ENCODE data around the gene C20orf202. TPM values are rescaled to one million over a fixed set of nuclear protein-coding genes. Genes with fewer than 3 reads are reported as not detected.
"Not testable (repeated sequence)": the region's sequence is repeated elsewhere in the genome, so short reads cannot be mapped to it uniquely, and the experiment has no call there.

The C20orf202 gene
- polyA plus RNA-seq, 4 donors = 0.22 to 0.57 (median 0.36) TPM

- DNase-seq (ENCODE audit: low read depth in 4 of 4, low spot score in 2 of 4) = no peak
Observed at GRCh38 chr20:1241456-1241855, 38.2 kb downstream of the C20orf202 start.

GRCh38 chr20:1242099-1242498 is 38.8 kb downstream of the C20orf202 start:
- no peak for DNase-seq (ENCODE audit: low read depth in 4 of 4, low spot score in 2 of 4)

- no peak for DNase-seq (ENCODE audit: low read depth in 4 of 4, low spot score in 2 of 4)
Observed at GRCh38 chr20:1242530-1242929, 39.3 kb downstream of the C20orf202 start.

GRCh38 chr20:1245578-1245977 is 42.3 kb downstream of the C20orf202 start:
- DNase-seq (ENCODE audit: low read depth in 4 of 4, low spot score in 2 of 4) = no peak

- no peak for DNase-seq (ENCODE audit: low read depth in 4 of 4, low spot score in 2 of 4)
Observed at GRCh38 chr20:1247689-1248088, 44.4 kb downstream of the C20orf202 start.

GRCh38 chr20:1250282-1250681 is 47.0 kb downstream of the C20orf202 start:
- not testable (repeated sequence) for DNase-seq (ENCODE audit: low read depth in 4 of 4, low spot score in 2 of 4)

GRCh38 chr20:1252416-1252815 is 49.2 kb downstream of the C20orf202 start:
- no peak for DNase-seq (ENCODE audit: low read depth in 4 of 4, low spot score in 2 of 4)

GRCh38 chr20:1254254-1254653 is 51.0 kb downstream of the C20orf202 start:
- DNase-seq (ENCODE audit: low read depth in 4 of 4, low spot score in 2 of 4) = peak in 1 of 4 donors; percentile 8

- DNase-seq (ENCODE audit: low read depth in 4 of 4, low spot score in 2 of 4) = no peak
Observed at GRCh38 chr20:1255675-1256074, 52.4 kb downstream of the C20orf202 start.

Other genes starting within 250 kb of the C20orf202 start
- 1 to 10 TPM in 3 of 4 donors, under 1 TPM in 1; 0.93 to 2.6 (median 1.7) TPM for gene RSPO4, start 201.1 kb upstream of the C20orf202 start, polyA plus RNA-seq (ENCODE audit: insufficient read length in 4 of 4)
- 100 to 1,000 TPM; 115 to 147 (median 130) TPM for gene PSMF1, start 84.9 kb upstream of the C20orf202 start, polyA plus RNA-seq (ENCODE audit: insufficient read length in 4 of 4)
- gene TMEM74B, start 18.5 kb upstream of the C20orf202 start, polyA plus RNA-seq (ENCODE audit: insufficient read length in 4 of 4) = 1 to 10 TPM; 1.5 to 5.5 (median 3.7) TPM
- gene RAD21L1, start 22.6 kb downstream of the C20orf202 start, polyA plus RNA-seq (ENCODE audit: insufficient read length in 4 of 4) = not detected
- 1 to 10 TPM; 1.9 to 4.2 (median 3.7) TPM for gene SNPH, start 62.8 kb downstream of the C20orf202 start, polyA plus RNA-seq (ENCODE audit: insufficient read length in 4 of 4)
- 1 to 10 TPM; 2.3 to 3.8 (median 2.7) TPM for gene SDCBP2, start 125.7 kb downstream of the C20orf202 start, polyA plus RNA-seq (ENCODE audit: insufficient read length in 4 of 4)
- 100 to 1,000 TPM; 329 to 396 (median 350) TPM for gene FKBP1A, start 189.6 kb downstream of the C20orf202 start, polyA plus RNA-seq (ENCODE audit: insufficient read length in 4 of 4)